Keratinocyte (primary cell): ENCODE measurements around the gene ATP6V0E1. TPM values are rescaled to one million over a fixed set of nuclear protein-coding genes. Genes with fewer than 3 reads are reported as not detected.

Experiments used
- DNase-seq: peaks from one replicate; pipeline ENCODE4 v3.0.0-alpha.2; 2011; ENCODE audit warnings: low read depth, missing footprints, low spot score
- FAIRE-seq: peaks from 2 replicates; lab custom pipeline; 2011; peaks lifted over from hg19 to GRCh38; lab: Jason Lieb, UNC
- H2AFZ ChIP-seq: 2 replicates; pipeline ENCODE4 v1.6.0; 2012; ENCODE audit warnings: low read length, control low read depth, inconsistent platforms; ENCODE audit not compliant: control insufficient read depth
- H3K27ac ChIP-seq: 2 replicates; pipeline ENCODE4 v1.5.1; 2011; ENCODE audit warnings: low read length; ENCODE audit not compliant: control insufficient read depth, insufficient read depth
- H3K27me3 ChIP-seq: 3 replicates; pipeline ENCODE4 v1.6.0; 2011; ENCODE audit warnings: low read length; ENCODE audit not compliant: control insufficient read depth, insufficient read depth; ENCODE audit errors: extremely low read depth
- H3K36me3 ChIP-seq, 2 experiments: 2 replicates in 1 of 2; 3 replicates in 1 of 2; pipeline ENCODE4 v1.5.1; 2011; ENCODE audit warnings: low read length in 2 of 2, mild to moderate bottlenecking in 1 of 2; ENCODE audit not compliant: control insufficient read depth in 2 of 2, insufficient read depth in 2 of 2; ENCODE audit errors: extremely low read depth in 1 of 2
- H3K4me1 ChIP-seq: 3 replicates; pipeline ENCODE4 v1.5.1; 2011; ENCODE audit warnings: low read length; ENCODE audit not compliant: control insufficient read depth, insufficient read depth; ENCODE audit errors: extremely low read depth
- H3K4me2 ChIP-seq: 3 replicates; pipeline ENCODE4 v1.6.0; 2011; ENCODE audit warnings: low read depth, low read length; ENCODE audit not compliant: control insufficient read depth, insufficient read depth; ENCODE audit errors: extremely low read depth
- H3K4me3 ChIP-seq, 3 experiments: fragments of 200-600 bp in 1 of 3; sonication (generic) in 1 of 3; 2 replicates in 2 of 3; 3 replicates in 1 of 3; pipeline ENCODE4 v1.5.1; 2011 to 2016; ENCODE audit warnings: low read length in 3 of 3, mild to moderate bottlenecking in 3 of 3, control low read depth in 2 of 3, inconsistent platforms in 1 of 3, low read depth in 1 of 3, mixed read lengths in 1 of 3, mixed run types in 1 of 3, moderate library complexity in 1 of 3; ENCODE audit not compliant: control insufficient read depth in 2 of 3, insufficient read depth in 2 of 3; ENCODE audit errors: extremely low read depth in 1 of 3
- H3K79me2 ChIP-seq: 2 replicates; pipeline ENCODE4 v1.6.0; 2012; ENCODE audit warnings: low read length; ENCODE audit not compliant: control insufficient read depth, insufficient read depth
- H3K9ac ChIP-seq: 3 replicates; pipeline ENCODE4 v1.6.0; 2011; ENCODE audit warnings: low read length; ENCODE audit not compliant: control insufficient read depth, insufficient read depth; ENCODE audit errors: extremely low read depth
- H3K9me1 ChIP-seq: 3 replicates; pipeline ENCODE4 v1.6.0; 2011; ENCODE audit warnings: low read length; ENCODE audit not compliant: control insufficient read depth, insufficient read depth; ENCODE audit errors: extremely low read depth
- H3K9me3 ChIP-seq: 2 replicates; pipeline ENCODE4 v1.5.1; 2012; ENCODE audit warnings: low read depth, low read length; ENCODE audit not compliant: control insufficient read depth
- H4K20me1 ChIP-seq: 3 replicates; pipeline ENCODE4 v1.6.0; 2011; ENCODE audit warnings: low read length; ENCODE audit not compliant: control insufficient read depth, insufficient read depth; ENCODE audit errors: extremely low read depth
- CTCF ChIP-seq, 3 experiments: IDR thresholded peaks in 1 of 3; conservative IDR thresholded peaks in 1 of 3; optimal IDR thresholded peaks in 1 of 3; 2 replicates in 2 of 3; 3 replicates in 1 of 3; pipeline versions ENCODE3 to v1.5.1; 2011; ENCODE audit warnings: low read length in 3 of 3, mild to moderate bottlenecking in 3 of 3, moderate library complexity in 2 of 3, control low read depth in 1 of 3, inconsistent platforms in 1 of 3; ENCODE audit not compliant: insufficient read depth in 2 of 3; ENCODE audit errors: extremely low read depth in 1 of 3
- EZH2 ChIP-seq: IDR thresholded peaks from one replicate; pipeline ENCODE4 v1.6.1; 2012; ENCODE audit warnings: inconsistent platforms, mild to moderate bottlenecking, low read length, moderate library complexity
- dilution Hi-C: fragments of 300-500 bp; cut with MboI; formaldehyde crosslinking; loops from one replicate; pipeline ENCODE4 v1.7.0; 2020; ENCODE audit warnings: low sequenced_read_pairs; ENCODE audit not compliant: extremely low pct_ligation_motif_present
- polyA plus RNA-seq, 5 experiments: library from polyadenylated mRNA; depleted of rRNA in 3 of 5; stranded (reverse) in 3 of 5; stranded (forward) in 1 of 5; unstranded in 1 of 5; fragments of >200 nt; gene quantifications; 1 replicate in 1 of 5; 2 replicates in 3 of 5; 3 replicates in 1 of 5; pipeline versions ENCODE4 v1.2.1 to v1.2.3, GENCODE V29; 2011 to 2012; ENCODE audit warnings: missing spikeins in 2 of 5, low read depth in 1 of 5, low replicate concordance in 1 of 5

The ATP6V0E1 gene
- polyA plus RNA-seq, 1 donor (not counting 4 experiments of a cell fraction or from before 2014, with no cell fraction given) = 533 TPM

GRCh38 chr5:173039964-173040363 lies 56.4 kb downstream of the ATP6V0E1 start:
- DNase-seq = no peak
- H3K4me1 ChIP-seq = peaks cover 13% of the 10 kb centered on the region
- H3K9me3 ChIP-seq = no peaks in the 10 kb centered on the region
- H4K20me1 ChIP-seq = no peaks in the 10 kb centered on the region
- no peaks in the 10 kb centered on the region for H3K79me2 ChIP-seq
- peaks cover 0 to 4% of the 10 kb centered on the region in 2 experiments for H3K36me3 ChIP-seq
- no peaks in the 10 kb centered on the region for H3K27me3 ChIP-seq
- no peak overlapping the region for H2AFZ ChIP-seq
- H3K27ac ChIP-seq = no peak overlapping the region
- no peak for FAIRE-seq
- TF ChIP-seq CTCF (optimal IDR thresholded peaks at IDR 0.05 in 1 of 3, IDR thresholded peaks at IDR 0.05 in 1 of 3, conservative IDR thresholded peaks at IDR 0.05 in 1 of 3; ENCODE audit: extremely low read depth in 1 of 3, insufficient read depth in 2 of 3, low read length in 3 of 3) (no peak), EZH2 (no peak)
- H3K4me2 ChIP-seq = no peak overlapping the region
- no peak overlapping the region for H3K9ac ChIP-seq
- no peak overlapping the region for H3K4me3 ChIP-seq
- H3K9me1 ChIP-seq = no peaks in the 10 kb centered on the region
- dilution Hi-C loops = no loop called here

- TF ChIP-seq CTCF (optimal IDR thresholded peaks at IDR 0.05 in 1 of 3, IDR thresholded peaks at IDR 0.05 in 1 of 3, conservative IDR thresholded peaks at IDR 0.05 in 1 of 3; ENCODE audit: extremely low read depth in 1 of 3, insufficient read depth in 2 of 3, low read length in 3 of 3) = no peak
- TF ChIP-seq EZH2 = no peak
- Histone ChIP-seq H3K4me2 (no peak overlapping the region), H3K36me3 (no peaks in the 10 kb centered on the region), H3K79me2 (no peaks in the 10 kb centered on the region), H3K27ac (no peak overlapping the region), H3K4me3 (no peak overlapping the region), H3K9me1 (no peaks in the 10 kb centered on the region), H3K4me1 (peaks cover 3% of the 10 kb centered on the region), H3K9ac (no peak overlapping the region), H4K20me1 (no peaks in the 10 kb centered on the region), H3K9me3 (no peaks in the 10 kb centered on the region), H3K27me3 (no peaks in the 10 kb centered on the region), H2AFZ (no peak overlapping the region)
- FAIRE-seq = no peak
- DNase-seq = no peak
- dilution Hi-C loops = no loop called here
Measured at GRCh38 chr5:173041881-173042762, 58.6 kb downstream of the ATP6V0E1 start.
